Smooth muscle cell (in vitro differentiated cells): ENCODE measurements around the gene CEP89. TPM values are rescaled to one million over a fixed set of nuclear protein-coding genes. Genes with fewer than 3 reads are reported as not detected.
"Not testable (repeated sequence)": the region's sequence is repeated elsewhere in the genome, so short reads cannot be mapped to it uniquely, and the experiment has no call there.

ENCODE experiments used
- DNase-seq: peaks from one replicate; lab custom pipeline; 2025; ENCODE audit not compliant: unreplicated experiment; lab: John Stamatoyannopoulos, UW
- H2AFZ ChIP-seq: fragments of 200-600 bp; sonication (generic); 2 replicates; pipeline ENCODE4 v1.6.0; 2016; ENCODE audit warnings: antibody characterized with exemption, low read depth, mild to moderate bottlenecking
- H3F3A ChIP-seq: fragments of 200-600 bp; sonication (generic); 2 replicates; pipeline ENCODE4 v1.6.0; 2017; ENCODE audit warnings: antibody characterized with exemption, low read depth
- H3K27ac ChIP-seq: fragments of 200-600 bp; sonication (generic); 2 replicates; pipeline ENCODE4 v1.5.1; 2016; ENCODE audit warnings: low read depth, mild to moderate bottlenecking
- H3K27me3 ChIP-seq: fragments of 200-600 bp; sonication (generic); 2 replicates; pipeline ENCODE4 v1.6.1; 2016; ENCODE audit warnings: low read depth, mild to moderate bottlenecking
- H3K36me3 ChIP-seq: fragments of 200-600 bp; sonication (generic); 2 replicates; pipeline ENCODE4 v1.5.1; 2016; ENCODE audit warnings: low read depth
- H3K4me1 ChIP-seq: fragments of 200-600 bp; sonication (generic); 2 replicates; pipeline ENCODE4 v1.5.1; 2016; ENCODE audit warnings: low read depth
- H3K4me2 ChIP-seq: fragments of 200-600 bp; sonication (generic); 2 replicates; pipeline ENCODE4 v1.6.0; 2016; ENCODE audit warnings: mild to moderate bottlenecking
- H3K4me3 ChIP-seq: fragments of 200-600 bp; sonication (generic); 2 replicates; pipeline ENCODE4 v1.5.1; 2016; ENCODE audit warnings: mild to moderate bottlenecking
- H3K79me2 ChIP-seq: fragments of 200-600 bp; sonication (generic); 2 replicates; pipeline ENCODE4 v1.6.0; 2016; ENCODE audit warnings: low read depth, mild to moderate bottlenecking
- H3K9ac ChIP-seq: fragments of 200-600 bp; sonication (generic); 2 replicates; pipeline ENCODE4 v1.6.0; 2016; ENCODE audit warnings: low read depth
- H3K9me3 ChIP-seq: fragments of 200-600 bp; sonication (generic); replicated peaks from 2 replicates; pipeline ENCODE4 v1.5.1; 2016; ENCODE audit warnings: low read depth
- H4K20me1 ChIP-seq: fragments of 200-600 bp; sonication (generic); 2 replicates; pipeline ENCODE4 v1.6.0; 2016; ENCODE audit warnings: low read depth
- CTCF ChIP-seq: fragments of 200-600 bp; sonication (generic); IDR thresholded peaks from 2 replicates; pipeline ENCODE4 v1.5.1; 2017; ENCODE audit warnings: borderline replicate concordance, mild to moderate bottlenecking, antibody characterized with exemption; ENCODE audit not compliant: insufficient read depth, poor library complexity, severe bottlenecking
- WGBS: methylation state at CpG from one replicate; pipeline ENCODE4 v1.1.7; 2016; ENCODE audit warnings: low lambda C conversion rate; 5-methylcytosine and 5-hydroxymethylcytosine counted together
- polyA plus RNA-seq: library from polyadenylated mRNA; unstranded; fragments of >200 nt; fragmentation: Nextera tagmentation; extraction: Ambion mirVana; gene quantifications from 2 replicates; pipeline ENCODE4 v1.2.1, GENCODE V29; 2016
- total RNA-seq: library from RNA; depleted of rRNA; stranded (reverse); fragments of >200 nt; gene quantifications from 2 replicates; pipeline ENCODE4 v1.2.3, GENCODE V29; 2014

The CEP89 gene
- total and polyA plus RNA-seq, 2 experiments from 2014 or later: 11.7 to 19.6 TPM

DNA sequence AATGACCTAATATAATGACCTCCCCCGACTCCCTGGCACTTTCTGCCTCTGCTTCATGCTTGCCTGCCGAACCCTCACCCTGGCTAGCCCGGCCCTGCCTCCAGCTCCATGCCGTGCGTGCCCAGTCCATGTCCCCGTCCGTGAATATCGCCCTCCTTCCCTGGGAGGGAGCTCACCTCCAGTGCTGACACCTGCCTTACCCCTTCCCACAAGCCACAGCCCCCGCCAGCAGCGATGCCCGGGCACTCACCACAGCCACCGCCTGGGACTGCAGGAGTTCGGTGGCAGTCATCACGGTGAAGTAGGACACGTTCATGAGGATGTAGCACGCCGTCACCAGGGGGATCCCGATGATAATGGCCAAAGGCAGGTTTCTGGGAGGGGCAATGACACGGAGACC, 112.2 kb downstream of the CEP89 start:
- Histone ChIP-seq H3K9ac (no peak overlapping the region), H4K20me1 (no peaks in the 10 kb centered on the region), H3K4me1 (no peaks in the 10 kb centered on the region), H3K4me2 (no peak overlapping the region), H3K79me2 (no peaks in the 10 kb centered on the region), H3F3A (no peaks in the 10 kb centered on the region), H3K4me3 (no peak overlapping the region), H3K27ac (no peak overlapping the region), H3K36me3 (no peaks in the 10 kb centered on the region), H2AFZ (no peak overlapping the region), H3K27me3 (no peaks in the 10 kb centered on the region), H3K9me3 (no peaks in the 10 kb centered on the region)
- WGBS: 97% methylated on average over 19 of the region's 19 CpGs
- no peak for DNase-seq
- no peak for TF ChIP-seq CTCF

- Histone ChIP-seq H4K20me1 (no peaks in the 10 kb centered on the region), H3K27me3 (no peaks in the 10 kb centered on the region), H2AFZ (no peak overlapping the region), H3K4me2 (no peak overlapping the region), H3K79me2 (no peaks in the 10 kb centered on the region), H3K27ac (no peak overlapping the region), H3F3A (no peaks in the 10 kb centered on the region), H3K36me3 (no peaks in the 10 kb centered on the region), H3K4me1 (no peaks in the 10 kb centered on the region), H3K4me3 (no peak overlapping the region), H3K9me3 (no peaks in the 10 kb centered on the region), H3K9ac (no peak overlapping the region)
- no peak for DNase-seq
- TF ChIP-seq CTCF: no peak
- WGBS: 95% methylated on average over 10 of the region's 10 CpGs
These were observed 113.2 kb downstream of the CEP89 start for GRCh38 chr19:32858559-32858958.

DNA sequence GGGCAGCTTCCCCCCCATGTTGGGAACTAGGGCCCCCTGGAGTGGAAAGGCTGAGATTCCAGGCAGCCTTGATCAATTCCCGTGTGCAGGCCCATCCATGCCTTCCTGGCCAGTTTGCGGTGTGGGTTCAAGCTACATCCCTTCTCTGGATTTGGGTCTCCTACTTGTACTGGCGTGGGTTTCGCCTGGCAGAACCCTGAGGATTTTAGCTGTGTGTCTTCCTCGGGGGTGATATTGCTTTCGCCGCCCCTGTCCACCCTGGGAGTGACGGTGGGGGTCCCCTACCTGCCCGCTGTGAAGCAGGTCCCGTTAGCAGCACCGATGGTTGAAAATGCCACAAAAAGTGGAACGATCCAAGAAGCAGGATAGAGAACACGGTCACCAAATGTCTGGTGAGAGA, 113.6 kb downstream of the CEP89 start:
- no peaks in the 10 kb centered on the region for H3K36me3 ChIP-seq
- H4K20me1 ChIP-seq: no peaks in the 10 kb centered on the region
- H3K4me2 ChIP-seq: no peak overlapping the region
- no peaks in the 10 kb centered on the region for H3K27me3 ChIP-seq
- H3K4me1 ChIP-seq: no peaks in the 10 kb centered on the region
- H3K4me3 ChIP-seq: no peak overlapping the region
- no peak overlapping the region for H2AFZ ChIP-seq
- no peak for DNase-seq
- no peak overlapping the region for H3K9ac ChIP-seq
- no peak for TF ChIP-seq CTCF
- 92% methylated on average over 13 of the region's 13 CpGs for WGBS
- H3K9me3 ChIP-seq: no peaks in the 10 kb centered on the region
- no peaks in the 10 kb centered on the region for H3F3A ChIP-seq
- no peak overlapping the region for H3K27ac ChIP-seq
- H3K79me2 ChIP-seq: no peaks in the 10 kb centered on the region

DNA sequence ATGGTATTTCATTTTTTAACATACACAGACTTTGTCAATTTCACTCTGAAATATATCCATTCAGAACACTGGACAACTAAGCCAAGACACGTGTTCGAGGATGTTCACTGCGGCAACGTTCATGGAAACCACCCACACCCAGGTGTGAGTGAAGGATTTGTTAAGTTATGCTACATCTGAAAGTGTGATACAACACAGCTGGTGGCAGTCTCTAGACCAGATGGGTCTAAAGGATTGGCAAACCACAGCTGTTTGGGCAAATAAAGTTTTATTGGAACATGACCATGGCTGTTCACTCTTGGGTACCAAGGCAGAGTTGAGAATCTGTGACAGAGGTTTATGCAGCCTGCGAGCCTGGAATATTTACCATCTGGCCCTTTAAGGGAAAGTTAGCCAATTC, 114.2 kb downstream of the CEP89 start:
- H3K79me2 ChIP-seq: no peaks in the 10 kb centered on the region
- H3K27me3 ChIP-seq: no peaks in the 10 kb centered on the region
- H3K4me2 ChIP-seq: no peak overlapping the region
- no peaks in the 10 kb centered on the region for H3F3A ChIP-seq
- no peak overlapping the region for H2AFZ ChIP-seq
- H3K4me3 ChIP-seq: no peak overlapping the region
- no peak overlapping the region for H3K27ac ChIP-seq
- no peaks in the 10 kb centered on the region for H3K36me3 ChIP-seq
- DNase-seq: no peak
- no peaks in the 10 kb centered on the region for H3K9me3 ChIP-seq
- H4K20me1 ChIP-seq: no peaks in the 10 kb centered on the region
- H3K9ac ChIP-seq: no peak overlapping the region
- H3K4me1 ChIP-seq: no peaks in the 10 kb centered on the region
- no peak for TF ChIP-seq CTCF
- 97% methylated on average over 5 of the region's 5 CpGs for WGBS

- not testable (repeated sequence) for DNase-seq
These were observed 114.9 kb downstream of the CEP89 start for GRCh38 chr19:32856818-32857217.

More at GRCh38 chr19:32856818-32857217, 114.9 kb downstream of the CEP89 start:
- H4K20me1 ChIP-seq, H3F3A ChIP-seq, H3K9me3 ChIP-seq, H2AFZ ChIP-seq, H3K9ac ChIP-seq, H3K4me3 ChIP-seq, H3K79me2 ChIP-seq, H3K27ac ChIP-seq, H3K36me3 ChIP-seq, H3K4me2 ChIP-seq, H3K4me1 ChIP-seq, H3K27me3 ChIP-seq: not testable (repeated sequence)
- WGBS: 98% methylated on average over 7 of the region's 7 CpGs
